Sciatic nerve (tissue), 2 donors: ENCODE results near the gene ZNF398. TPM values are rescaled to one million over a fixed set of nuclear protein-coding genes. Genes with fewer than 3 reads are reported as not detected.
"Not testable (repeated sequence)": the region's sequence is repeated elsewhere in the genome, so short reads cannot be mapped to it uniquely, and the experiment has no call there.

Experiments used
- ATAC-seq: fragments of 200-7000 bp; cut with Tn5 transposase; one replicate; pipeline ENCODE4 v1.9.1; 2020; ENCODE audit warnings: mild to moderate bottlenecking, moderate library complexity
- DNase-seq: peaks from one replicate; pipeline ENCODE4 v3.0.0-alpha.2; 2020; ENCODE audit warnings: low spot score
- intact Hi-C: fragments of 100-400 bp; cut with DNase I; formaldehyde crosslinking; loops from one replicate; pipeline ENCODE4 v1.14.2; 2022
- total RNA-seq: library from RNA; stranded (reverse); fragmentation: NEBNext Ultra II Directional; extraction: Animal tissue kit (Norgen Biotek cat#: 25700); gene quantifications from one replicate; pipeline ENCODE4 v1.2.1, GENCODE V29; 2021
- donor health status: DM: no; HTN: no; CAD: no.
- donor health status: DM: no; HTN: no; CAD: no.

The ZNF398 gene
- total RNA-seq, 1 donor from 2014 or later: 17.3 TPM

- intact Hi-C loops: no loop called here
- ATAC-seq (no peak), DNase-seq (no peak)
These were observed 71.5 kb downstream of the ZNF398 start for GRCh38 chr7:149218469-149219420.

DNA sequence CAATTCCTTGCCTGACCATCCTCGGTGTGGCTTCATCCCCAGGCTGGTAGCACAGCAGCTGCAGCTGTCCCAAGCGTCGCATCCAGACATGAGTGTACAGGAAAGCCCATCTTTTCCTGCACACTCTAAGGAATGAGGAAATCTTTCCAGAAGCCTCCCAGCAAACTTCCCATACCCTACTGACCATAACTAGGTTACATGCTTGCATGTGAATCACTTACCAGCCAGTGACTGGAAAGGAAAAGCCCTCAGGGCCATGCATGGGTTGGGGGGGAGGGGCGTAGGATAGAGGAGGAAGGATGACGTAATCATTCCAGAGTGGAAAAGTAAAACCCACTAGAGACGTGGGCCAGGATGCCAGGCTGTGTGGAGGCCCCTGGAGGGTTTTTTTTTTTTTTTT is 73.3 kb downstream of the ZNF398 start:
- DNase-seq (no peak), ATAC-seq (no peak)
- intact Hi-C loops: no loop called here

GRCh38 chr7:149223176-149223575 is 75.9 kb downstream of the ZNF398 start:
- intact Hi-C loops: no loop called here
- ATAC-seq (no peak), DNase-seq (no peak)

- intact Hi-C loops: no loop called here
- no peak for DNase-seq
- no peak for ATAC-seq
These were observed 76.5 kb downstream of the ZNF398 start for GRCh38 chr7:149223761-149224160.

- intact Hi-C loops: no loop called here
- DNase-seq: no peak
- no peak for ATAC-seq
These were observed 77.1 kb downstream of the ZNF398 start for GRCh38 chr7:149224352-149224751.

GRCh38 chr7:149225106-149225505 is 77.9 kb downstream of the ZNF398 start:
- intact Hi-C loops: no loop called here
- ATAC-seq (no peak), DNase-seq (no peak)

GRCh38 chr7:149225656-149226055 is 78.4 kb downstream of the ZNF398 start:
- DNase-seq (no peak), ATAC-seq (peak; percentile 14)
- intact Hi-C loops: no loop called here

DNA sequence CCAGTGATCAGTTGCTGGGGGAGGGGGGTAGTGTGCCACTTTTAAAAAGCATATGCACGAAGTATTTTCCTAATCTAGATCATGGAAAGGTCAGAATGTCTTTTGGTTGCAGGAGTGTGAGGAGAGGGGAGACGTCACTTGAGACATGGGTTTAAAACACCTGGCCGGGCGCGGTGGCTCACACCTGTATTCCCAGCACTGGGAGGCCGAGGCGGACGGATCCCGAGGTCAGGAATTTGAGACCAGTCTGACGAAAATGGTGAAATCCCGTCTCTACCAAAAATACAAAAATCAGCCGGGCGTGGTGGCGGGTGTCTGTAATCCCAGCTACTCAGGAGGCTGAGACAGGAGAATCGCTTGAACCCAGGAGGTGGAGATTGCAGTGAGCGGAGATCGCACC is 79.1 kb downstream of the ZNF398 start:
- ATAC-seq, intact Hi-C loops, DNase-seq: not testable (repeated sequence)

GRCh38 chr7:149226840-149227494 is 79.7 kb downstream of the ZNF398 start:
- no peak for DNase-seq
- ATAC-seq: peak; percentile 33
- intact Hi-C loops: no loop called here

DNA sequence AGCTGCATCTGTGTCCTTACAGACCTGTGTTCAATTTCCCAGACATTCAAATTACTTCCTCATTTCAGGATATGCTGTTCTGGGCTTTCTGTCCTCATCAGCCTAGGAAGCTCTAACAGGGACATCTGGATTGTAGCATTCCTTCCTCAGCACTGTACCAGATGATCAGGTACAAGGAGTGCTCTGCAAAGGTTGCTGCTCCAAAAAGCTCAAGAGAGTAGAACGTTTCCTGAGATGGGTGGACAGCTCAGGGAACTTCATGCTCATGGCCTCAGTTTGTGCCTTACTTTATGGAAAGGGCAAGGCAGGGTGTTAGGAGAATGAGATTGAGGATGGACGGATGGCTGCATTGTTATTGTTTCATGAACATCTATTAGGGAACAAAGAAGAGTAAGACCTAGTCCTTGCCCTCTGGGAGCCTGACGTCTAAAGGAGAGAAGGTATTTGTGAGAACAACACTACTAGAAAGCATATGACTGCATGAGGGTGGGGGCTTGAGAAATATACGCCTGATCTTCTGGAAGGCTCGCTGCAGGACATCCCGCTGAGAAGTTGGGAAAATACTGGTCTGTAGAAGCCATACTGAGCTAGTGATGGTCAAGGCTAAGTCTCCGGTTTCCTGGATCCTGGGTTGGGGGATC is 81.7 kb downstream of the ZNF398 start:
- intact Hi-C loops: no loop called here
- no peak for ATAC-seq
- no peak for DNase-seq

DNA sequence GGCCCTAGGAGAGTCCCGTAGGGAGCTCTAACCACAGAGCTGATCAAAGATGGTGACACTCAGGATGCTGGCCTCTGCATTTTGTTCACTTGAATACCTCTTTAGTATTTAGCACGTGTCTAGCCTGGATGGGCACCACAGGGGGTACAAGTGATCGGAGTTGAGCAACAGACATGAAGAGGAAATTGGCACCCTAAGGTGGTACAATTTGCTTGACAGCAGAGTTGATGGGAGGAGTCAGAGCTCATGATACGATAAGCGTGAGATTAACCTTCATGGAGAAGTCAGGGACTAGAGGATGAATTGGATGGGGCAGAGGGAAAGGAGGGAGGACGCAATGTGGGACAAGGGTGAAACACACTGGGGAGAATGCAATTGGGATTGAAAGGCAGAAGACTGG is 82.3 kb downstream of the ZNF398 start:
- no peak for DNase-seq
- ATAC-seq: no peak
- intact Hi-C loops: no loop called here

- intact Hi-C loops: no loop called here
- no peak for ATAC-seq
- no peak for DNase-seq
These were observed 85.1 kb downstream of the ZNF398 start for GRCh38 chr7:149232362-149232761.

Other genes starting within 250 kb of the ZNF398 start
- 61.5 TPM for gene PDIA4, start 118.9 kb upstream of the ZNF398 start, total RNA-seq
- 7.7 TPM for gene ZNF786, start 56.7 kb upstream of the ZNF398 start, total RNA-seq
- 3.2 TPM for gene ZNF425, start 21.1 kb upstream of the ZNF398 start, total RNA-seq
- gene ZNF282, start 48.1 kb downstream of the ZNF398 start, total RNA-seq: 27.2 TPM
- gene ZNF212, start 92.2 kb downstream of the ZNF398 start, total RNA-seq: 13.2 TPM
- 32.1 TPM for gene ZNF783, start 114.7 kb downstream of the ZNF398 start, total RNA-seq